HG03175 (cell line): ENCODE data around the gene ALPP.
"Not testable (repeated sequence)": the region's sequence is repeated elsewhere in the genome, so short reads cannot be mapped to it uniquely, and the experiment has no call there.

Source experiments
- ATAC-seq: cut with Tn5 transposase; IDR thresholded peaks from one replicate; pipeline ENCODE4 v1.9.1; 2021; ENCODE audit warnings: mild to moderate bottlenecking, moderate library complexity; ENCODE audit not compliant: unreplicated experiment

The ALPP gene

DNA sequence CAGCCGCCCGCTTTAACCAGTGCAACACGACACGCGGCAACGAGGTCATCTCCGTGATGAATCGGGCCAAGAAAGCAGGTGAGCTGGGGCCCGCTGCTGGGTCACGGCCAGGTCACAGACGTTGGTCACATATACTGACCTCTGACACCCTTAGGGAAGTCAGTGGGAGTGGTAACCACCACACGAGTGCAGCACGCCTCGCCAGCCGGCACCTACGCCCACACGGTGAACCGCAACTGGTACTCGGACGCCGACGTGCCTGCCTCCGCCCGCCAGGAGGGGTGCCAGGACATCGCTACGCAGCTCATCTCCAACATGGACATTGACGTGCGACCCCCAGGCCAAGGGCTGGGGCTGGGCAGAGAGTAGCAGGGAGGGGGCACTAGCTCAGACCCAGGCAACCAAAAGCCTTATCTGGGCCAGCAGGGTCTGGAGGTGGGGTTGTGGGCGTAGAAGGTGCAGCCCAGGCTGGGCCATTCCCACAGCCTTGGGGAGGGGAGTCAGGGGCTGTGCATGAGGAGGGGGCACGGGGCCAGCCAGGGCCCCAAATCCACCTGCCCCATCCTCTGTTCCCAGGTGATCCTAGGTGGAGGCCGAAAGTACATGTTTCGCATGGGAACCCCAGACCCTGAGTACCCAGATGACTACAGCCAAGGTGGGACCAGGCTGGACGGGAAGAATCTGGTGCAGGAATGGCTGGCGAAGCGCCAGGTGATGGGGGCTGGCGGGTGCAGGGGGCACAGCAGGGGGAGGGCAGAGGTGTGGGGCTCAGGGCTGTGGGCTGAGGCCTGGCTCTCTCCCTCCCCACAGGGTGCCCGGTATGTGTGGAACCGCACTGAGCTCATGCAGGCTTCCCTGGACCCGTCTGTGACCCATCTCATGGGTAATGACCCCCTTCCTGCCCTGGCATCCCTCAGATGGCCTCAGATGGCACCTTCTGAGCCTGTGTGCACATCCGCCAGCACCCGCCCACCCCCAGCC is 1.3 kb downstream of the ALPP start:
- ATAC-seq, result not testable (repeated sequence)

GRCh38 chr2:232381204-232382031 is 2.9 kb downstream of the ALPP start:
- ATAC-seq, result not testable (repeated sequence)

DNA sequence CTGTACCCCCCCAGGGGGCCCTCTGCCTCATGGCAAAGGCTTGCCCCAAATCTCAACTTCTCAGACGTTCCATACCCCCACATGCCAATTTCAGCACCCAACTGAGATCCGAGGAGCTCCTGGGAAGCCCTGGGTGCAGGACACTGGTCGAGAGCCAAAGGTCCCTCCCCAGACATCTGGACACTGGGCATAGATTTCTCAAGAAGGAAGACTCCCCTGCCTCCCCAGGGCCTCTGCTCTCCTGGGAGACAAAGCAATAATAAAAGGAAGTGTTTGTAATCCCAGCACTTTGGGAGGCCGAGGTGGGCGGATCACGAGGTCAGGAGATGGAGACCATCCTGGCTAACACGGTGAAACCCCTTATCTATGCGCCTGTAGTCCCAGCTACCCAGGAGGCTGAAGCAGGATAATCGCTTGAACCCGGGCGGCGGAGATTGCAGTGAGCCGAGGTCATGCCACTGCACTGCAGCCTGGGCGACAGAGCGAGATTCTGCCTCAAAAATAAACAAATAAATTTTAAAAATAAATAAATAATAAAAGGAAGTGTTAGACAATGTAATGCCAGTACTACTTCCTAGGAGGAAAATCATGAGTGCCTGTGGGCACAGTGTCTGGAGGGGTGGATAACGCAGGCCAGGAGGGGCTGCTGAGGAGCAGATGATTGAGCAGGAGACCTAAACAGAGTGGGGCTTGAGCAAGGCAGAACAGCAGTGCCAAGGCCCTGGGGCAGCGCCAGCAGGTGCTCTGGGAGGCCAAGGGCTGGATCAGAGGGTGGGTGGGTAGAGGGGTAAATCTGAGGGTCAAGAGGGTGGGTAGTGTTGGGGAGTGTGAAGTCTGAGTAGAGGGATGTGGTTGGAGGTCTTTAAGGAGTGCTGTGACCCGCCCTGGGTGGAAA is 4.0 kb downstream of the ALPP start:
- ATAC-seq, result no peak

- no peak for ATAC-seq
Observed at GRCh38 chr2:232384466-232384865, 5.9 kb downstream of the ALPP start.

GRCh38 chr2:232385058-232385457 is 6.5 kb downstream of the ALPP start:
- not testable (repeated sequence) for ATAC-seq

- no peak for ATAC-seq
Observed at GRCh38 chr2:232385660-232386489, 7.3 kb downstream of the ALPP start.

- no peak for ATAC-seq
Observed at GRCh38 chr2:232386490-232386739, 7.9 kb downstream of the ALPP start.

DNA sequence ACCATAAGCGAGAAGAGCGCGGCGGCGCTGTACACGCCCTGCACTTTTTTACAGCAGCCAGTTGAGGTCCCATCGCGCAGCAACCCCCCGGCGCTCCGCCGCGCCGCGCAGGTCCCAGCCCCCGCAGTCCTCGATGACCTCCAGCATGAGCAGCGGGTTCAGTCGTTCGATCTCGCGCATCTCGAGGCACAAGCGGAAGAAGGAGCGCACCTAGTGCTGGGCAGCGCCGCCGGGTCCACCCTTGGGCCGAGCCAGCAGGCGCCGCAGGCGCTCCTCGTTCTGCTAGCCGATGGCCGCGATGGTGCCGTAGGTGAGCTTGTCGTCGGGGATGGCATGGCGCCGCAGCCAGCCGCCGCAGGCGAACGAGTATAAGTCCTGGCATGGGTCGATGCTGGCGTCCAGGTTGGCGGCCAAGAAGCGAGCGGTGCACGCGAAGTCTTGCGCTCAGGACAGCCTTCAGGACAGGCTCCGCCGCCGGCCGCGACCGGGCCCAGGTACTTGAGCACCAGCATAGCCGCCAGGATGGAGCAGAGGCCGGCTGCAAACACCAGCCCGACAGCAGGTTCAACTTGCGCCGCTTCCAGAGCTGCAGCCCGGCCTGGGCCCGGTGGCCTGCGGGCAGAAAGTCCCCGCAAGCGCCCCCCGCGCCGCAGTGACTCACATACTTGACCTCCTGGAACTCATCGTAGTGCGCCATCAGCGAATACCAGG is 8.3 kb downstream of the ALPP start:
- no peak for ATAC-seq

DNA sequence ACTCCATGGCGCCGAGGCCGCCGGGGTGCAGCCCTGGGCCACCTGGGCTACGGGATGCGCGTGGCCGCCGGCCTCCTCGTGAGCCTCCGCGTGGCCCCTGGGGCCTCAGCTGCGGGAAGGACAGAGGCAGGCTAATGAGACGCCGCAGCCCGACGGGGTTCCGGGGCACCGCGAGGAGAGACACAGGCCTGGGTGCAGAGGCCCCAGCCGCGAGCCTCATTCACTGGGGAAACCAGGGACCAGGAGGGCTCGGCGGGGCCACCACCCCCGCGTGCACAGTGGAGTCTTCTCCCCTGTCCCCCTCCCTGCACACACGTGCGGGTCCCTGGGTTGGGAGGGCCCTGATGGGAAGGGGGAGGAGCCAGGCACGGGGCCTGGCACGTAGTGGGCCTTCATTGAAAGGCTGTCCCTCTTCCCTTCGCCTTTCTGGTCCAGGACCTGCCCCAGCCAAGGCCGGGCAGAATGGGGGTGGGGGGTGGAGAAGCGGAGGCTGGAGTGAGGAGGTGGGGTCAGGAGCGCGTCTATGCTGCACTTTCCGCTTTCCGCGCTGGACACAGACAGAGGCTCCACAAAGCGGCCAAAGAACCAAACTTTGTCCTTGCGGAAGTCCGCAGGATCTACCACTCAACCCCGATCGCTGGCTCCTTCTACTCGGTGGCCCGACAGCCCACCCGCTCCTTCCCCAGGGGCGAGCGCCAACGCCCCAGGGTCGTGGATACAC is 9.1 kb downstream of the ALPP start:
- ATAC-seq, result no peak

DNA sequence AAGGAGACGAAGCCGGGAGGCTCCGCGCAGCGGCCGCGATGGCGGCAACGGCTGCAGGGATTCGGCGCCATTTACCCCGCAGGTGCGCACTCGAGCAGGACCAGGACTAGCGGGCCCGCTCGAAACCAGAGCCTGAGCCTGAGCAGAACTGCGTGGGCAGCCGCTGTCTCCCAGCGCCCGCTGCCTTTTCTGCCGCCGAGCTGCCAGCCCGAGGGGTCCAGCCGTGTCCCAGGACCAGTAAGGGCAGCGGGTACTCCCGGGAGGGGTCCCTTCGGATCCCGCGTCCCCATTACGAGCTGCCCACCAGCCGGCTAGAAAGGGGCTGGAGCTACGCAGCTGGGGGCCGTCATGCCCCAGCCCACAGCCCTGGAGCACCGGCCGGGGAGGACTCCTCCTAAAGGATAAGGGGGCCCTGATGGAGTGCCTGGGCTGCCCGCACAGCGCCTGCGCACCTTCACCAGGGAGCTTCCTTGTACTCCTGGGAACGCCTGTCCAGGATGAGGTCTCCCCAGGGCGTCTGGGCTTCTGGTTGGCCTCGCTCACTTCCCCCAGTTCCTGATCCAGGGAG is 9.9 kb downstream of the ALPP start:
- no peak for ATAC-seq

DNA sequence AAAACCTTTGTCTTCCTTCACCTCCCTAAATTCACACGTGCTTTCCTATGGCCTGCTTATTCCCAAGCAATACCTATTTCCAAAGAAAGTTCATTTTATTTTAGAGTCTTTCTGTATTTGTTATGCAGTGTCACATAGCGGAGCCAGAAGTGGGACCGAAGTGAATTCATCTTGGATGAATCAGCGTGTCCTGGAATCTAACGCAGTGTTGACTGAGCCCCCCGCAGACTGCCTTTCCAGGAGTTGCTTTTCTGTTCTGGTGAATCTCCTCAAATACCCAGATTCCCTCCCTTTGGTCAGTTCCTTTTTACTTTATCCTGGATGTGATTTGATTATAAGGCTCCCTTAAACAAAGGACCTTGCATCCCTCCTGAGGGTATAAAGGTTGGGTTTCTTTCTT is 10.8 kb downstream of the ALPP start:
- no peak for ATAC-seq

GRCh38 chr2:232390661-232391060 is 12.1 kb downstream of the ALPP start:
- ATAC-seq, result no peak

DNA sequence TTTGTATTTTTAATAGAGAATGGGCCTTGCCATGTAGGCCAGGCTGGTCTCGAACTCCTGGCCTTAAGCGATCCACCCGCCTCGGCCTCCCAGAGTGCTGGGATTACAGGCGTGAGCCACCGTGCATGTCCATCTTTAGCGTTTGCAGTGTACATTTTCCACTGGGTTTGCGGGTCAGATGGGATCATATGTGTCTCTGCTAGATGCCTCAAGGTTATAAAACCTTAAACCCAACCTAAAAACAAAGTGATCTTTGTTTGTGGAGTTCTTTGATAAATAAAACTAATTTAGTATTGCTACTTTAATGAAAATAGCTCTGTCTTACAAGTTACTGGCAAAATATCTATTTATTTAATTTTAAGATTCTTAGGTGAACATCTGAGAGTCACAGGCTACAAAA is 15.0 kb downstream of the ALPP start:
- no peak for ATAC-seq

GRCh38 chr2:232394431-232394830 is 15.9 kb downstream of the ALPP start:
- ATAC-seq, result not testable (repeated sequence)

- ATAC-seq, result no peak
Observed at GRCh38 chr2:232395586-232395985, 17.0 kb downstream of the ALPP start.

- no peak for ATAC-seq
Observed at GRCh38 chr2:232396683-232397082, 18.1 kb downstream of the ALPP start.

GRCh38 chr2:232398293-232399034 is 19.9 kb downstream of the ALPP start:
- no peak for ATAC-seq
